ENCODE results near the gene RGL2. TPM values are rescaled to one million over a fixed set of nuclear protein-coding genes. Genes with fewer than 3 reads are reported as not detected.

RGL2 gene
- total and polyA plus RNA-seq, 2 of the 13 experiments (the other 11 are each of a cell fraction or from before 2014, with no cell fraction given) = 22.9 to 47.4 TPM

DNA sequence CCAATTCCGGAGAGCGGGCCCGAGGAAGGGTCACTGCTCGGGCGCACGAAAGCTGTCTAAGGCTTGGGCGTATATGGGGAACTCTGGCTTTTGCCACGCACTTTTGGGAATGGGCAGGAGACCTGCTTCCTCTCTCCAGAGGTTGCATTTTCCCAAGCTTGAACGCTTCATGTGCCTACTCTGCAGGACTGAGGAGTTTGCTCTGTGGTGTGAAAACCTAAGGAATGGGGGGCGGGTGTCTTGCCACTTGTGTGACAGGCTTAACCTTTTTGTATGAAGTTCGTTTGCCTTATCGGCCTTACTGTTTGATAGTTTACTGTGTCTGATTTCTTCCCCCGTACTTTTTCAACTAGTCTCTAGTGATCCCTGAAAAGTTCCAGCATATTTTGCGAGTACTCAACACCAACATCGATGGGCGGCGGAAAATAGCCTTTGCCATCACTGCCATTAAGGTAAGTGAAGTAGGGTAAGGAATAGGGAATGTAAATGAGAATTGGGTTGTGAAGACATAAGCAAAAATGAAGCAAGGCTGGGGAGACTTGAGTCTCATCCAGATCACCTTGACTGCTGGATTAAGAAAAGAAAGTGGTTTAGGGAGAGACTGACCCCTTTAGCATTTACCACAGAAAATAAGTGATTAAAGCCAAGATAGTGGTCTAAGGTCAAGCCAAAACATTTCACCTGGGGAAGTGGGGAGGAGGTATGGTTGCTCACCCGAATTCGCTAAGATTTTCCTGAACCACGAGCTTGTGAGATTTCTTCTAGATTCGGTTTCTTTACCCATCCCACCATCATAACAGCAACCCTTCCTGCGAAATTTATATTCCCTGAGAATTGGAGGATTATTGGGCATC is 26.2 kb downstream of the RGL2 start (continued):
- TF ChIP-seq ZNF878 (CRISPR knock-in tag; IDR thresholded peaks at IDR 0.05) = 0 out of 2 replicates have a peak, but pooled peaks have one; percentile 25
- TF ChIP-seq, protein P1, sequence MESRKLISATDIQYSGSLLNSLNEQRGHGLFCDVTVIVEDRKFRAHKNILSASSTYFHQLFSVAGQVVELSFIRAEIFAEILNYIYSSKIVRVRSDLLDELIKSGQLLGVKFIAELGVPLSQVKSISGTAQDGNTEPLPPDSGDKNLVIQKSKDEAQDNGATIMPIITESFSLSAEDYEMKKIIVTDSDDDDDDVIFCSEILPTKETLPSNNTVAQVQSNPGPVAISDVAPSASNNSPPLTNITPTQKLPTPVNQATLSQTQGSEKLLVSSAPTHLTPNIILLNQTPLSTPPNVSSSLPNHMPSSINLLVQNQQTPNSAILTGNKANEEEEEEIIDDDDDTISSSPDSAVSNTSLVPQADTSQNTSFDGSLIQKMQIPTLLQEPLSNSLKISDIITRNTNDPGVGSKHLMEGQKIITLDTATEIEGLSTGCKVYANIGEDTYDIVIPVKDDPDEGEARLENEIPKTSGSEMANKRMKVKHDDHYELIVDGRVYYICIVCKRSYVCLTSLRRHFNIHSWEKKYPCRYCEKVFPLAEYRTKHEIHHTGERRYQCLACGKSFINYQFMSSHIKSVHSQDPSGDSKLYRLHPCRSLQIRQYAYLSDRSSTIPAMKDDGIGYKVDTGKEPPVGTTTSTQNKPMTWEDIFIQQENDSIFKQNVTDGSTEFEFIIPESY (CRISPR knock-in tag; IDR thresholded peaks at IDR 0.05) = no peak
- TF ChIP-seq SAP130 (CRISPR knock-in tag; IDR thresholded peaks at IDR 0.05; ENCODE audit: low read depth) = 0 out of 2 replicates have a peak, but pooled peaks have one; percentile 19
- 0 out of 2 replicates have a peak, but pooled peaks have one; percentile 5 for TF ChIP-seq CSRNP1 (CRISPR knock-in tag; IDR thresholded peaks at IDR 0.05)
- 0 out of 2 replicates have a peak, but pooled peaks have one; percentile 72 for TF ChIP-seq FUBP1 (CRISPR knock-in tag; IDR thresholded peaks at IDR 0.05; ENCODE audit: borderline replicate concordance)
- TF ChIP-seq PAF1 (CRISPR knock-in tag; IDR thresholded peaks at IDR 0.05) = peak; percentile 72; the same call in 1 of the 2 replicates
- TF ChIP-seq ZNF737 (CRISPR knock-in tag; IDR thresholded peaks at IDR 0.05; ENCODE audit: borderline replicate concordance) = peak; percentile 10; the same call in 1 of the 2 replicates
- no peak for TF ChIP-seq NR2C2 (CRISPR knock-in tag; IDR thresholded peaks at IDR 0.05; ENCODE audit: borderline replicate concordance)
- TF ChIP-seq, protein P2, sequence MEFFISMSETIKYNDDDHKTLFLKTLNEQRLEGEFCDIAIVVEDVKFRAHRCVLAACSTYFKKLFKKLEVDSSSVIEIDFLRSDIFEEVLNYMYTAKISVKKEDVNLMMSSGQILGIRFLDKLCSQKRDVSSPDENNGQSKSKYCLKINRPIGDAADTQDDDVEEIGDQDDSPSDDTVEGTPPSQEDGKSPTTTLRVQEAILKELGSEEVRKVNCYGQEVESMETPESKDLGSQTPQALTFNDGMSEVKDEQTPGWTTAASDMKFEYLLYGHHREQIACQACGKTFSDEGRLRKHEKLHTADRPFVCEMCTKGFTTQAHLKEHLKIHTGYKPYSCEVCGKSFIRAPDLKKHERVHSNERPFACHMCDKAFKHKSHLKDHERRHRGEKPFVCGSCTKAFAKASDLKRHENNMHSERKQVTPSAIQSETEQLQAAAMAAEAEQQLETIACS (CRISPR knock-in tag; IDR thresholded peaks at IDR 0.05) = 0 out of 2 replicates have a peak, but pooled peaks have one; percentile 33
- TF ChIP-seq ZNF556 (CRISPR knock-in tag; IDR thresholded peaks at IDR 0.05; ENCODE audit: borderline replicate concordance) = no peak
- no peak; the same call in 1 of the 2 replicates for TF ChIP-seq ATF1 (CRISPR knock-in tag; IDR thresholded peaks at IDR 0.05)
- TF ChIP-seq GATA4 (IDR thresholded peaks at IDR 0.05; ENCODE audit: borderline replicate concordance, low read depth) = no peak
- no peak for TF ChIP-seq NFYC (CRISPR knock-in tag; IDR thresholded peaks at IDR 0.05)
- 0 out of 2 replicates have a peak, but pooled peaks have one; percentile 12 for TF ChIP-seq KLF11 (CRISPR knock-in tag; IDR thresholded peaks at IDR 0.05)
- peak; percentile 66 for TF ChIP-seq RBFOX2 (IDR thresholded peaks at IDR 0.05; ENCODE audit: low read depth, low read length)
- TF ChIP-seq ZZZ3 (CRISPR knock-in tag; IDR thresholded peaks at IDR 0.05; ENCODE audit: borderline replicate concordance) = peak; percentile 8; the same call in 1 of the 2 replicates
- no peak for TF ChIP-seq PRMT3 (CRISPR knock-in tag; IDR thresholded peaks at IDR 0.05; ENCODE audit: borderline replicate concordance, low read depth)

Data from HepG2 (cell line).